HT1080 (cell line): Measurements from ENCODE around the gene NBEA. TPM values are rescaled to one million over a fixed set of nuclear protein-coding genes. Genes with fewer than 3 reads are reported as not detected.

Experiments used
- DNase-seq: peaks from one replicate; pipeline ENCODE4 v3.0.0-alpha.2; 2015; ENCODE audit warnings: low read depth
- total RNA-seq: library from RNA; depleted of rRNA; stranded (reverse); fragments of >200 nt; shearing (Covaris generic); gene quantifications from 2 replicates; pipeline ENCODE4 v1.2.3, GENCODE V29; 2014

The NBEA gene
- total RNA-seq, 1 experiment from 2014 or later: 3.2 TPM

DNA sequence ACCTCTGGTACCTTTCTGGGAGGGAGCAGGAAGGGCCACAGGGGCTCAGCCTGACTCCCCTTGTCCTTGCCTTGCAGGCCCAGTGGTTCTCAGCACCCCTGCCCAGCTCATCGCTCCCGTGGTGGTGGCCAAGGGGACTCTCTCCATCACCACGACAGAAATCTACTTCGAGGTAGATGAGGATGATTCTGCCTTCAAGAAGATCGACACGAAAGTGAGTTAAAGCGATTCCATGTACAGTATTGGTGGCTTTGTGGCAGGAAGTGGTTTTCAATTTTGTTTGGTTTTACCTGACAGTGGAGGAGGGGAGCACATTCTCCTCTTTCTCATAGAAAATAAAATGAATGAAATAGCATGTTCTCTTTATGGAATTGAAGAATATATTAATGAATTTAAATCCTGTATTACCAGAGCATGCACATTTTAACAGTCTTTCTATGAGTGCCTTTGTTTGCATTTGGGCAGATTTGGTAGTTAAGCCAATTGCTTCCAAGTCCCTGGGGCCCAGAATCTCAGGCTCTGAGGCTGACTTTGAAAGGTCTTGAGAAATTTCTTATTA lies 530.3 kb downstream of the NBEA start:
- DNase-seq: no peak

GRCh38 chr13:35473206-35473775 lies 531.2 kb downstream of the NBEA start:
- no peak for DNase-seq

GRCh38 chr13:35473802-35474201 lies 531.7 kb downstream of the NBEA start:
- no peak for DNase-seq

DNA sequence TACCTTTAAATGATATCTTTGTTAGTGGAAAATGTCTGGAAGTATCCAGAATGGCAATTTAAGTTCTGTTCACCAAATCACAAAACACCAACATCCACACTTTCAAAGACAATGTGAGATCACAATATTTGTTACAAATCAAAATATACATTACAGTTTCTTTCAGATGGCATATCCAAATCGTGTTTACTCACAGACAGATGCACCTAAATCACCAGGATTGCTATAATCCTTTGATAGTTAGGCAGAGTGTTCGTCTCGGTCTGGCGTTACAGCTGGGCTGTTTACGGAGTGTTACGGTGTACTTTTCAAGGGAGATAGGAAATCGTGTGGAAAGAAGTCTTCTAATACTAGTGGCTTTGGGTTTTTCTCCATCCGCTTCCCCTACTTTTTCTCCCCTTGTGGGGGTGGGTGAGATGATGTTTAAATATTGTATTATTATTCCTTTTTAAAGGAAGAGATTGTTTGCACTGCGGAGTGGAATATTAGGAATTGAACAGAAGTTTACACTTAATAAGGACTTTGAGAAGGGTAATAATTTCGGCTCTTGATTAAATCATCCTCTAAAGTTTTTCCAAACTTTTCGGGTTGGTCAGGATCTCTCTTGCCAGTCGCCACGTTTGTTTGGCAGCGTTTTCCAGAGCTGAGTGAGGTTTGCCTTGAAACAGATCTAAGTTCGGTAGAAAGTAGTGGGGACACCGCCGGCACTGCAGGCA lies 532.6 kb downstream of the NBEA start:
- DNase-seq: no peak

GRCh38 chr13:35475212-35475959 lies 533.3 kb downstream of the NBEA start:
- no peak for DNase-seq

- no peak for DNase-seq
Measured at GRCh38 chr13:35475960-35476943, 534.2 kb downstream of the NBEA start, which contains the start of gene MAB21L1. TSS of gene MAB21L1 (minus strand) at chr13:35476689. CDS start at chr13:35476138, 551 bp downstream.

DNA sequence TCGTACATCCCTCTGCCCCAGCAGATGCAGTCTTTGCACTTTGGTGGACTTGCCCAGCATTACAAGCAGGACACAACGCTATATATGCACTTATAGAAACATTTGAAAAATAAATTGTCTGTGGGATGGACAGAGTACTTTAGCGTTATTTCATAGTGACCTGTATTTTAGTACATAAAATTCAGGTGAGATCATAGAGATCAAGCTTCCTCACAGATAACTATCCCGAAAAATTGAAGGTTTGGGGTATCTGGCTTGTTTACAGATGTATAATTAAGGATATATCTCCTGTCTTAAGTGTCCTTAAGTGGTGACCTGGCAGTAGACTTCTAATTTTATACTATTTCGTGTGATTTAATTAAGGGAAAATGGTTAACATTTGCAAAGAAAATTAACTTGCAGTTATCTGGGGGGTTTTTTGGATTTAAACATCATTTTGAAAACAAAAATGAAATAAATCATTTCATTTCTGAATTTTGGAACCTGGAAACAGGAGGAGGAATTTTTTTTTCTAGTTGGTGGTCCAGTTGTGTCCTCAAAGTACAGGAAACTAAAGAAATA lies 535.4 kb downstream of the NBEA start:
- no peak for DNase-seq

DNA sequence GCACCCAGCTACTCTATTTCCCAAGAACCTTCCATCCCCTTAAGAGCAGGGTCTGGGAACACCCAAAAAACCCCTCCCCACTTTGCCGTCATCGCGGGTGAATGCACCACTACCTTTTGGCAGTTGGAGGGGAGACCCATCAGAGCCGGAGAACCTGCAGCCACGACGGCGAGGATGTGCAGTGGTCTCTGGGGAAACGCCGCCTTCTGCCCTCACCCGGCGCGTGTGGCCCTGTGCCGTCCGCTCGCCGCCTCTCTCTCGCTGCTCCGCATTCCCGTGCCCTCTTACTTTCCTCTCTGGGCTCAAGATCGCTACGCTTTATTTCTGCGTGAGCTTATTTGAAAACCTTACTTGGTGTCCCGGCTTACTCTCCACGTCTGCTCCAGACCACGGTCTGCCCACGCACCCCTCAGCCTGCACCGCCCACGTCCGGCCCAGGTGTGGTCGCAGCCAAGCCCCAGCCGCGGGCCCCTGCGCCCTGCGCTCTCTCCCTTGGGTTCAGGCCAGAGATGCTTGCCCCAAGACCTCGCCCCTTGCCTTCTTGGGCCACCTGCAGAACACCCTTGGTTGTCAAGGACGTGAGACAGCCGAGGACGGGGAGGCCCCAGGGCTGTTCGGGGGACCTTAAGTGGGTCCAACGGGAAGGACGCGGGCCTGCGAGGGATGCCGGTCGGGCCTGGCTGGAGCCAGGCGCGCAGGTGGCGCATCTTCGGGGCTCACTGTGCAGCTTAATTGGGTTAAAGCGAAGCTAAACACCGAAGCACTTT lies 536.4 kb downstream of the NBEA start:
- no peak for DNase-seq

DNA sequence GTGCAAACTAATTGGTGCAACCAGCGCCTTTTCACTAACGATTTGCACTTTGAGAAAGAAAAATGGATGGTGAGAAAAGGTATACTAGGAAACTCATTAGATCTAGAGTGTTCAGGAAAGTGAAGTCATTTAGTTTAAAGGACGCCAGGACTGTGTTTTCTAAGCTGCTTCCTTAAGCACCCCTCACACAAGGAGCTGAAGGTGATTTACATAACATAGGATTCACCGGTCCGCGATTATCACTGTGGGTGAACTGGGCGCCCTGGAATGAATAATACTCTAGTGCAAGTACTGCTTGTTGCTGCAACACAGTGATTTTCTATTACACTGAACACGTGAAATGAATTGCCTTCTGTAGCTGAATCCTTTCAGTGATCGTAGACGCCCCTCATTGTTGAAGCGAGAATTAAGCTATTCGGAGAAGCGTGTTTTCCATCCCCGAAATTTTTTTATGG lies 537.0 kb downstream of the NBEA start:
- no peak for DNase-seq

DNA sequence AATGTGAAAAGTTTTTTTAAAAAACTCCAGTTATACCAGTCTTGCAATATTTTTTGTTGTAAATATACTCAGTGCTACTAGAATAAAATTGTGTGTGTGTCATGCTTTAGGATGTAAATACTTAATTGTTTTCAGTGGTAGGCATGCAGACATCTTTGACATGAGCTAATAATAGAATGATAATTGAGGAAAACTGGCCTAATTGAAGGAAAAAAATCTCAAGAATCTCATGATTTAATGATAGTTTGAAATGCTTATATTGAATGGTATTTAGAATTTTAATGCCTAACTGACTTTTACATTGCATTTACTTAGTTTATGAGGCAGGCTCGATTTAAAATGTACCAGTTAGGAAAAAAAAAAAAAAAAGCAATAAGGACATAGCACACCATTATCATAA lies 537.6 kb downstream of the NBEA start:
- no peak for DNase-seq

DNA sequence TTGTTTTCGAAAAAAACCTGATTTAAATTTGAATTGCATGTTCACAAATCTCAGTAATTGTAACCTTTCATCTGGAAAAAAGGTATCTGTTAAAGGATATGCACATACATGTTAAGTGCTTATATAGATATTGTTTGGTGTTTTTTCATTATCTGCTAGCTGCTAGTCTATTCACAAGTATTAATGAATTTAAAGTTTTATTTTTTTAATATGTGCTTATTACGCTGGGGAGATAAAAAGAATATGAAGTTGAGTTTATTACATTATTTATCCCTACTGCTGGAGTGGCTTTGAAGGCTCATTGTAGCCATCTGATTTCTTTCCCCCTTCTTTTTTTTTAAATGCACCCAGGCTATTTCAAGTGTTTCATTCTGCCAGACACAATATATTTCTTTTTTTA lies 538.3 kb downstream of the NBEA start:
- DNase-seq: no peak

- DNase-seq: no peak
Measured at GRCh38 chr13:35481777-35482176, 539.7 kb downstream of the NBEA start.

- no peak for DNase-seq
Measured at GRCh38 chr13:35482527-35482926, 540.5 kb downstream of the NBEA start.

- no peak for DNase-seq
Measured at GRCh38 chr13:35483761-35484160, 541.7 kb downstream of the NBEA start.

DNA sequence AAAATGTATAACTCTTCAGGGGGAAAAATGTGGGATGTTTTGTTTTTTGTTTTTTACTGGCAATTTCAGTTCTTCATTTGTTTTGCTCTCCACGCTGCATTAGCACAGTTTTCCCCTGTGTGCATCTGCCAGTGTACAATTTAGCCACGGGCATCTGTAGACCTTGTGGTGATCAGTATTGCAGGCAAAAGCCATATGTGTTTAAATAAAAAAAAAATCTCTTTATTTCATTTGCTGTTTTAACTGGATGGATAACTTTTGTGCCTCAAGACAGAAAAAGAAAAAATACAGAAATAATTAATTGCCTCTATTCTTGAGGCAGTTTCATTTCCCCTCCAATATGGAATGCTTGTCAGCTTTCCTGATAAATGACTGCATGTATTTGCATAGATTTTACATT lies 542.3 kb downstream of the NBEA start:
- DNase-seq: no peak

GRCh38 chr13:35485424-35485823 lies 543.4 kb downstream of the NBEA start:
- no peak for DNase-seq

DNA sequence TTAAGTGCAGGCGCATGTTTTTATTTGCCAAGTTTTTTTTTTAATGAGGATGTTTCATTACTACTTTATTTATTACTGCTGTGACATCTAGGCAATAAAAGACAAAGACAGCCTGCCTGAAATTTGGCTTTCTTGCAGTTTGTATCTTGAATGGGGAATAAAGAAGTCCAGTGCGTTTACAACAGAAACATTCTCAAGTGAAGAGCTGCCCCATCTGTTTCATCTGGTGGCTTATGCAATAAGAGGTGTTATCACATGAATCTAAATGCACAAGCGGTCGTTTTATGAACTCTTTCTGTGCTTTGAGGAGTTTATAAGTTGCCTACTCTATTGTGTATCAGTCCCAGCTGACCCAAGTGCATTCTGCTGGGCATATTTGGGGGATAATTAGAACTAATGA lies 547.0 kb downstream of the NBEA start:
- DNase-seq: no peak

DNA sequence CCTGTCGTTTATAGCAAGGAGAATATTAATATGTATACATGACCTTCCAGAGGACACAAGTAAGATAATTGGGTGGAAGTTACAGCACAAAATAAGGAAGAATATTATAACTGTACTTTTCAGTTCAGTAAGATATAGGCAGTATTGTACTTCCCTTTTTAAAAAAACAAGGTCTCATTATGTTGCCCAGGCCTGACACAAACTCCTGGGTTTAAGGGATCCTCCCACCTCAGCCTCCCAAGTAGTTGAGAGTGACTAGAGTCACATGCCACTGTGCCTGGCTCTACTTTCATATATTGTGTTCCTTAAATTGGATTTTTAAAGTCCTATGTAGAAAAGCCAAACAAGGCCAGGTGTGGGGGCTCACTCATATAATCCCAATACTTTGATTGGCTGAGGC lies 553.9 kb downstream of the NBEA start:
- no peak for DNase-seq

DNA sequence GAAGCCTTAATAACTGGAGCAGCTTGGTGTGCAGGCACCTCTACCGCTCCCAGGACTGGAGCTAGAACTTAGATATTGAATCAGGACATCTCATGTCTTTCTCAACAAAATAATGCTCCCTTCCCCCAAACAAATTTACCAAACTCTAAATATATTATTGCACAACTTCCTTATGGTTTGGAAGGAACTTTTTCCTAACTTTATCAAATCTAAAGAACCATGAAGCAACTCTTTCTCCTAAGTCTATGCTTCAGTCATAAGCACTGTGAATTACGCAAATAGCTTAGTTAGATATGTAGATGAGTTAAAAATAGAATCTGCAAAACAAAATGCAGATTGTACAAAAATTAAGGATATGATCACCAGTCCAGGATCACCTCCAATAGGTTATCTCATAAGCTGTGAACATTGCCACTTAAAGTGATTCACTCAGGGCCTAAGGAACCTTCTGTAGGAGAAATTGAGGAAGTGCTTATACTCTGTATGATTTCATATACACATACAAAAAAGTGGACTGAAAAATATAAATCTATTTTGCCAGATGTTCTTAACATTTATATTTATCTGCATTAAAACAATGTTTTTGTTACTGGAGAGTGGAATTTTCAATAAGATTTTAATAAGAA lies 554.8 kb downstream of the NBEA start:
- DNase-seq: no peak
